GM19023 (cell line): ENCODE measurements around the gene TDRKH.
"Not testable (repeated sequence)": the region's sequence is repeated elsewhere in the genome, so short reads cannot be mapped to it uniquely, and the experiment has no call there.

Experiments used
- ATAC-seq: cut with Tn5 transposase; IDR thresholded peaks from one replicate; pipeline ENCODE4 v1.9.1; 2021; ENCODE audit warnings: mild to moderate bottlenecking, moderate library complexity; ENCODE audit not compliant: unreplicated experiment

The TDRKH gene

GRCh38 chr1:151803164-151803563 lies 12.9 kb upstream of the TDRKH start:
- no peak for ATAC-seq

GRCh38 chr1:151802372-151802771 lies 12.1 kb upstream of the TDRKH start:
- ATAC-seq: no peak

GRCh38 chr1:151801846-151802245 lies 11.5 kb upstream of the TDRKH start:
- ATAC-seq: no peak

GRCh38 chr1:151801310-151801820 lies 11.1 kb upstream of the TDRKH start:
- no peak for ATAC-seq

- no peak for ATAC-seq
These were observed 10.5 kb upstream of the TDRKH start for GRCh38 chr1:151800830-151801229.

GRCh38 chr1:151799179-151800022 lies 9.1 kb upstream of the TDRKH start:
- no peak for ATAC-seq

- ATAC-seq: no peak
These were observed 8.3 kb upstream of the TDRKH start for GRCh38 chr1:151798571-151798970.

- no peak for ATAC-seq
These were observed 796 bp upstream of the TDRKH start for GRCh38 chr1:151790940-151791651.

- ATAC-seq: no peak
These were observed 2.6 kb downstream of the TDRKH start for GRCh38 chr1:151787689-151788088.

GRCh38 chr1:151783796-151784195 lies 6.5 kb downstream of the TDRKH start:
- ATAC-seq: no peak

GRCh38 chr1:151782741-151783140 lies 7.6 kb downstream of the TDRKH start:
- no peak for ATAC-seq

- ATAC-seq: not testable (repeated sequence)
These were observed 8.3 kb downstream of the TDRKH start for GRCh38 chr1:151782026-151782425.

- not testable (repeated sequence) for ATAC-seq
These were observed 9.6 kb downstream of the TDRKH start for GRCh38 chr1:151780736-151781135.

- no peak for ATAC-seq
These were observed 10.4 kb downstream of the TDRKH start for GRCh38 chr1:151779852-151780251.

GRCh38 chr1:151777317-151777716 lies 13.0 kb downstream of the TDRKH start:
- ATAC-seq: no peak

GRCh38 chr1:151776665-151777062 lies 13.6 kb downstream of the TDRKH start:
- ATAC-seq: no peak

- ATAC-seq: no peak
These were observed 14.2 kb downstream of the TDRKH start for GRCh38 chr1:151775894-151776664.

GRCh38 chr1:151774256-151774922 lies 15.9 kb downstream of the TDRKH start:
- ATAC-seq: no peak

GRCh38 chr1:151773702-151774101 lies 16.6 kb downstream of the TDRKH start:
- no peak for ATAC-seq

- not testable (repeated sequence) for ATAC-seq
These were observed 21.0 kb downstream of the TDRKH start for GRCh38 chr1:151769270-151769669.
